ENCODE results near the gene CNIH3. TPM values are rescaled to one million over a fixed set of nuclear protein-coding genes. Genes with fewer than 3 reads are reported as not detected.

Gene CNIH3
- total and polyA plus RNA-seq, 2 donors (not counting 3 experiments of a cell fraction or from before 2014, with no cell fraction given), result 1.3 to 2.5 TPM

DNA sequence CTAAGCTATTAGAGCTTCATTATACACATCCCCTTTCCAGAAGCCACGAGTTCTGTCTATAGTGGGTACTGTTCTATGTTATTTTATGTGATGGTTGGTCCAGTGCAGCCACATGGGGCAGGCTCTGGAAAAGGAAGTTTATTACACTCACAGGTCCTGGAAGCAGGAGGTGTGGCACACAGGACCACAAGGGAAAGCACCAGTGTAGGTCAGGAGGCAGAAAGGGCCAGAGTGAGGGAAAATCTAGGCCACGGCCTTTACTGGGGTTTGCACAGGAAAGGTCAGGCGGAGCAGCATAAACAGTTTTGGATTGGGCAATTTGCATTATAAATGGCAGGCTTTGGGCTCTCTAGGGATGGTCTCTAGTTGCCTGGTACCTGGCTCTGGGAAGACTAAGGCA lies 21.8 kb upstream of the CNIH3 start:
- Histone ChIP-seq H3K4me2 (ENCODE audit: insufficient read depth, low read length) (no peak overlapping the region), H3K27ac (ENCODE audit: insufficient read depth, low read depth, low read length) (no peak overlapping the region), H3K4me3 (replicated peaks in 1 of 3; ENCODE audit: insufficient read depth in 1 of 3, low read depth in 1 of 3, low read length in 3 of 3) (no peak overlapping the region), H3K9me1 (replicated peaks; ENCODE audit: control insufficient read depth, extremely low read depth, insufficient read depth, low read length) (no peaks in the 10 kb centered on the region), H4K20me1 (replicated peaks; ENCODE audit: control insufficient read depth, extremely low read depth, insufficient read depth, low read length) (no peaks in the 10 kb centered on the region), H3K9me3 (replicated peaks; ENCODE audit: control insufficient read depth, insufficient read depth, low read length) (no peaks in the 10 kb centered on the region), H3K36me3 (ENCODE audit: control insufficient read depth in 2 of 2, extremely low read depth in 1 of 2, insufficient read depth in 2 of 2, low read length in 2 of 2) (no peaks in the 10 kb centered on the region), H3K27me3 (ENCODE audit: control insufficient read depth in 2 of 2, insufficient read depth in 2 of 2, low read length in 2 of 2) (no peaks in the 10 kb centered on the region), H3K4me1 (ENCODE audit: control insufficient read depth, extremely low read depth, insufficient read depth, low read length) (no peaks in the 10 kb centered on the region), H3K9ac (replicated peaks; ENCODE audit: extremely low read depth, insufficient read depth, low read length) (no peak overlapping the region), H2AFZ (ENCODE audit: low read depth, low read length) (no peak overlapping the region), H3K79me2 (ENCODE audit: control insufficient read depth, insufficient read depth, low read length) (no peaks in the 10 kb centered on the region)
- TF ChIP-seq MAX (IDR thresholded peaks at IDR 0.05; ENCODE audit: insufficient read depth, insufficient read length) (no peak), EZH2 (IDR thresholded peaks at IDR 0.05; ENCODE audit: borderline replicate concordance, low read depth, low read length, severe bottlenecking) (no peak), GATA2 (IDR thresholded peaks at IDR 0.05; ENCODE audit: insufficient read depth, insufficient read length, low read depth, low read length) (no peak), JUN (IDR thresholded peaks at IDR 0.05; ENCODE audit: borderline replicate concordance, insufficient read depth, insufficient read length, low read depth) (no peak), MYC (IDR thresholded peaks at IDR 0.05; ENCODE audit: low read depth, low read length) (no peak), POLR2AphosphoS5 (IDR thresholded peaks at IDR 0.05; ENCODE audit: insufficient read depth, low read depth, low read length) (no peak), POLR2A (IDR thresholded peaks at IDR 0.05; ENCODE audit: low read depth, low read length) (no peak), FOS (IDR thresholded peaks at IDR 0.05; ENCODE audit: borderline replicate concordance, insufficient read depth, low read length) (no peak), CTCF (IDR thresholded peaks at IDR 0.05; ENCODE audit: extremely low read depth in 1 of 2, insufficient read depth in 1 of 2, low read depth in 1 of 2, low read length in 2 of 2) (no peak)
- POLR2A ChIA-PET, result no interaction called here
- DNase-seq (ENCODE audit: low read depth, low spot score), result no peak
- dilution Hi-C loops (cut with MboI; ENCODE audit: extremely low pct_ligation_motif_present, low sequenced_read_pairs), result no loop called here
- CTCF ChIA-PET, result no interaction called here
- BruUV-seq (replicated peaks), result no TSS peak
- intact Hi-C loops (cut with micrococcal nuclease), result no loop called here
- FAIRE-seq, result no peak

Data from endothelial cell of umbilical vein (primary cell).